Type B pancreatic cell (in vitro differentiated cells): Measurements from ENCODE around the gene FKBP9. TPM values are rescaled to one million over a fixed set of nuclear protein-coding genes. Genes with fewer than 3 reads are reported as not detected.
A peak's percentile ranks its signal among the peaks of the same experiment; 100 is the strongest.

ENCODE experiments used
- DNase-seq: peaks from one replicate; pipeline ENCODE4 v3.0.0; 2021; ENCODE audit warnings: mixed read lengths; ENCODE audit not compliant: unreplicated experiment; ENCODE audit errors: extremely low spot score
- H3K27ac Mint-ChIP-seq: 2 replicates; pipeline ENCODE4 v1.8.0; 2021; ENCODE audit warnings: mild to moderate bottlenecking, mixed read lengths
- H3K27me3 Mint-ChIP-seq: 2 replicates; pipeline ENCODE4 v1.8.0; 2021; ENCODE audit warnings: mixed read lengths
- H3K36me3 Mint-ChIP-seq: 2 replicates; pipeline ENCODE4 v1.8.0; 2021; ENCODE audit warnings: mixed read lengths
- H3K4me1 Mint-ChIP-seq: one replicate; pipeline ENCODE4 v1.8.0; 2021; ENCODE audit warnings: mixed read lengths; ENCODE audit not compliant: unreplicated experiment
- H3K4me3 Mint-ChIP-seq: 2 replicates; pipeline ENCODE4 v1.8.0; 2021; ENCODE audit warnings: mild to moderate bottlenecking, mixed read lengths
- H3K9me3 Mint-ChIP-seq: 2 replicates; pipeline ENCODE4 v1.8.0; 2021; ENCODE audit warnings: mixed read lengths
- CTCF ChIP-seq: fragments of 200-600 bp; sonication (generic); conservative IDR thresholded peaks from 2 replicates; pipeline ENCODE4 v1.5.0; 2021; ENCODE audit warnings: antibody characterized with exemption, mild to moderate bottlenecking
- total RNA-seq: library from RNA; stranded (reverse); gene quantifications from 2 replicates; pipeline ENCODE4 v1.2.1, GENCODE V29; 2021; ENCODE audit warnings: low replicate concordance

The FKBP9 gene
- total RNA-seq, 1 donor from 2014 or later = 76.0 TPM

GRCh38 chr7:32921896-32922295 lies 35.3 kb upstream of the FKBP9 start:
- H3K36me3 Mint-ChIP-seq = peaks cover 23% of the 10 kb centered on the region
- no peak for TF ChIP-seq CTCF
- no peak overlapping the region for H3K4me3 Mint-ChIP-seq
- H3K27me3 Mint-ChIP-seq = no peaks in the 10 kb centered on the region
- H3K9me3 Mint-ChIP-seq = no peaks in the 10 kb centered on the region
- peaks cover 3% of the 10 kb centered on the region for H3K4me1 Mint-ChIP-seq
- peak; percentile 8 for DNase-seq
- no peak overlapping the region for H3K27ac Mint-ChIP-seq

GRCh38 chr7:32928785-32929298 lies 28.4 kb upstream of the FKBP9 start:
- Mint-ChIP-seq H3K9me3 (no peaks in the 10 kb centered on the region), H3K4me3 (no peak overlapping the region), H3K36me3 (peaks cover 30% of the 10 kb centered on the region), H3K4me1 (no peaks in the 10 kb centered on the region), H3K27ac (no peak overlapping the region), H3K27me3 (no peaks in the 10 kb centered on the region)
- DNase-seq = no peak
- TF ChIP-seq CTCF = no peak

GRCh38 chr7:32929430-32930143 lies 27.7 kb upstream of the FKBP9 start:
- DNase-seq = no peak
- Mint-ChIP-seq H3K4me3 (no peak overlapping the region), H3K4me1 (no peaks in the 10 kb centered on the region), H3K36me3 (peaks cover 31% of the 10 kb centered on the region), H3K27me3 (no peaks in the 10 kb centered on the region), H3K9me3 (no peaks in the 10 kb centered on the region), H3K27ac (no peak overlapping the region)
- no peak for TF ChIP-seq CTCF

- no peak overlapping the region for H3K27ac Mint-ChIP-seq
- TF ChIP-seq CTCF = no peak
- DNase-seq = no peak
- no peaks in the 10 kb centered on the region for H3K4me1 Mint-ChIP-seq
- no peak overlapping the region for H3K4me3 Mint-ChIP-seq
- H3K36me3 Mint-ChIP-seq = peaks cover 31% of the 10 kb centered on the region
- H3K9me3 Mint-ChIP-seq = no peaks in the 10 kb centered on the region
- no peaks in the 10 kb centered on the region for H3K27me3 Mint-ChIP-seq
Measured at GRCh38 chr7:32930378-32930777, 26.9 kb upstream of the FKBP9 start.

- DNase-seq = no peak
- Mint-ChIP-seq H3K4me3 (no peak overlapping the region), H3K4me1 (peaks cover 30% of the 10 kb centered on the region), H3K9me3 (no peaks in the 10 kb centered on the region), H3K36me3 (peaks cover 28% of the 10 kb centered on the region), H3K27ac (no peak overlapping the region), H3K27me3 (no peaks in the 10 kb centered on the region)
- TF ChIP-seq CTCF = no peak
Measured at GRCh38 chr7:32935558-32935957, 21.7 kb upstream of the FKBP9 start.
